ENCODE data around the gene LRRC26.
A peak's percentile ranks its signal among the peaks of the same experiment; 100 is the strongest.

The LRRC26 gene

DNA sequence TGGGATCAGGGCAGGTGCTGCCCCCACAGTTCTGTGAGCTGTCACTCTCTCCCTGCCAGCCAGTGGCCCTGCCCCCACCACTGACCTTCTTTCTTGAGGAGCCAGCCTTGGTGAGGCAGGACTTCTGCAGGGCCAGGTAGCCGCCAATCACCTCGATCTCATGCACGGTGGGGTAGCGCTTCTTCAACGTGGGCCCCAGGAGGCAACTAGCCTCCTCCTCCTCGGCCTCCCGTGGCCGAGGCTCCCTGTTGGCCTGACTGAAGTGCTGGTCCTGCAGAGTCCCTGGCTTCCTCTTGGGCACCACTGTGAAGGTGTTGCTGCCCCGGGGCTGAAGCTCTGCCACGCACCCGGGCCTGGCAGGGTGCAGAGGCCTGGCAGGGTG is 29.0 kb upstream of the LRRC26 start:
- DNase-seq, result no peak

DNA sequence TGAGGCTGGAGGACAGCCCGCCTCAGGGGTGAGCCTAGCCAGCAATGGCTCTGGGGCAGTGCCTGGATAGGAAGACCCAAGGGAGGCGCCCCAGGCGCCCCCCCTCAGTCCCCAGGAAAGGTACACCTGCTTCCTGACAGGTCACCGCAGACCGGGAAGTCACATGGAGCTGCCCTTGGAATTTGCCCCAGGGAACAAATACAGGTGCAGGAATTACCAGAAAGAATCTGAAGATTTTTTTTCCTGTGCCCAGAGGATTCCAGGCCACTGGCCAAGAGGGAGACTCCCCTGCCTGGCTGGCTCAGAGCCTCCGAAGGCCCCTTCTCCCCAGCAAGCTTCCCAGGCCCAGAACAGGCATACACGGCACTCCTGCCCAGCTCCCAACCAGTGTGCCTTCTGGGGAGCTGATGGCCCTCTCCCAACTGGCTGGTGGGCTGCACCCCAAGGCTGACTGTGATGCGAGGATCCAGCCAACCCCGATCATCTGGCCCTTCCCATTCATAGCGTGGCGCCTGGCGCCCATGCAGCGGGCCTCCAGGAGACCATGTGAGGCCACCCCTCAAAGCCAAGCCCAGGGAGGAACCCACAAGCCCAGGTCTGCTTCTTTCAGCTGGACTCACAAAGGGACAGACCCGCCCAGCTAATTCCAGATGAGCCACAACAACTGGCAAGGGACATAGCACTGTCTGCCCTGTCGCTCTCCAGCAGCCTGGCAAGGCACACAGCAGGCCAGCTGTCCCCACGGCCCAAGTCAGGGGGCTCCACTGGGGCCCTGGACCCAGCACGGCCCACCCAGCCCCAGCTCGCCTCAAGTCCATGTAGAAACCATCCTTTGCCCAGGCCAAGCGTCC is 28.4 kb upstream of the LRRC26 start:
- DNase-seq, result no peak

DNA sequence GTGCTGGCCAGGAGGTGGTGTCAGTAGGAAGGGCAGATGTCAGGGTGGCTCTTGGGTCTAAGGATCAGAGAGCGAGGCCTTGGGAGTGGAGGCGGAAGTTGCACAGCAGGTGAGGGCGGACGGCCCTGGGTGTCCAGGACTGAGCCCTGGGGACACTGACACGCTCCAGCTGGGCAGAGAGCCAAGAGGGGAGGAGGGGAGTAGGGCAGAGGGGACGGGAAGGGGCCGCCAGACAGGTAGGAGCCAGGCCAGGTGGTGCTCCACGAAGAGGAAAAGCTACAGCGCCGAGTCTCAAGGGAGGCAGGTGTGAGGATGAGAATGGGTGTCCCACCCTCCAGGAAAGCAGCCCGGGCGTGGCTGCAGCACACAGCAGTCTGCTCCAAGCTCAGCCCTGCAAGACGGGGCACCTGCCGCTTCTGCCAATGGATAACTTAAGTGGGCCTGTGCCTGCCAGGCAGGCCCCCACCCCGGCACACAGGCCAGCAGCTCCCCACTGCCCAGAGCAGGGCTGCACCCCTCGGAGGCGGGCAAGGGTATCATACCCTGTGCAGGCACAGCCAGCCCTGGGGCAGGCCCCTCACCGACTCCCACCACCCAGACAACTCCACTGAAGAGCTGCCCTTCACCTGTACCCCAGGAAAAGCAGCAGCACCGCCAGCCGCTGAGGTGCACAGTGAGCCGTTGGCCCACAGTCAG is 25.8 kb upstream of the LRRC26 start:
- no peak for DNase-seq

DNA sequence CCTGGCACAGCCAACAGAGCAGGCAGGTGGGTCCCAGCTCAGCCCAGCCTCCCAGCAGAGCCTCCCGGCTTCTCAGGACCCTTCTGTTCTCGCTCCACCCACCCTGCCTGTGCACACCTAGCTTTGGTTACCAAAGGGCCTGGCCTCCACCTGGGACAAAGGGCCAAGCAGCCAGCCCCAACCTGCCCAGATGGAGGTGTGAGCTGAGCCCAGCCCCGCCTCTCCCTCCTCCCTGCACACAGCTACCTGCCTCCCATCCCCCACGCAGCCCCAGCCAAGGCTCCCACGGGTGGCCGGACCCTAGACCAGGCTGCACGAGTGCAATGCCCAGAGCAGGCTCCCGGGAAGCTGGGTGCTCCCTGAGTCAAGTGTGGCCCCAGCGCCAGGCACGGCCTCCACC is 25.1 kb upstream of the LRRC26 start:
- DNase-seq, result no peak

DNA sequence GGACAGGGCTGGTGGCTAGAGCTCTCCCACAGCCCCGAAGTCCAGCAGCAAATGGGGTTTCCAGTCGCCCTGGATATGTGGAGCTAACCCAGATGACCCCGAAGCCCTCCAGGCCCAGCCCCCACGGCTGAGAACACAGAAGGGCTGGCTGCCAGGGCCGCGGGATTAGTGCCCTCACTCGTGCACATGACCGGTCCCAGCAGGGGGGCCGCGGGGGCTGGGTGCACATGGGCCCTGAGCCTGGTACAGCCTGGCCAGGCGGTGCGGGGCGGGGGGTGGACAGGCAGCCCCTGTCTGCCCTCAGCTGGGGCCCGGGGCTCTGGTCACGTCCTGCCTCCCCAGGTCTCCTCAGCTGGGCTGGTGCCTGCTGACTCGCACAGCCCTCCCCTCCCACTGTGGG is 24.5 kb upstream of the LRRC26 start:
- DNase-seq, result no peak

DNA sequence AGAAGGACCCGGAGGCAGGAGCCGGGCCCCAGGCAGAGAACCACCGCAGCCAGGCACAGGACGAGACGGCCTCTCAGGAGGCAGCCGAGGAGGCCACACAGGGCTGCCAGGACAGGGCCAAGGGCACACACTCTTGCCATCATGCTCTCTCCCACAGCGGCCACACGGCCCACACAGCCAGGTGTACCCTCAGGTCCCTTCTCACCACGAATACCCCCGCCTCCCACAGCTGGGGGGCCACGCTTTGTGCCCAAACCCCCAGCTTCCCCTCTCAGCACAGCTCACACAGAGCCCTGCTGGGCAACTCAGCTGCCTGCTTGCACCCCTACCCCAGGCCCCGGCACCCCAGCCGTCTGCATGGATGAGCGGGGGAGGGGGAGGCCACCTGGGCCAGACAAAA is 23.9 kb upstream of the LRRC26 start:
- DNase-seq, result no peak

DNA sequence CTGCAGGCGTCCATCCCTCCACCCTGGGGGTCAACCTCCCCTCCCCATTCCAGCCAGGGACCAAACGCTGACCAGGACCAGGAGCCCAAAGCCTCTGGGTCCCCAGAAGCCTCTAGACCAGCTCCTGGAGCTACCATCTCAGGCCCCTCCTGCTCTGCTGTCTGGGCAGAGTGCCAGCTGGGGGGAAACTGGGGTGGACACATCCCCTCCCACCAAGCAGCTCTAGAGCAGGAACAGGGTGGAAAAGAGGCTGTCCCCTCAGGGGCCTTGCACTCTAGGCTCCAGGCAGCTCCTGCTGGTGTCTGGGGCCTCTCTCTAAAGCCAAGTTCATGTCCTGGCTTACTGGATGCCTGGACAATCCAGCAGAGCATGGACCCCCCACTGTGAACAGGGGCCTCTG is 23.0 kb upstream of the LRRC26 start:
- DNase-seq, result no peak

DNA sequence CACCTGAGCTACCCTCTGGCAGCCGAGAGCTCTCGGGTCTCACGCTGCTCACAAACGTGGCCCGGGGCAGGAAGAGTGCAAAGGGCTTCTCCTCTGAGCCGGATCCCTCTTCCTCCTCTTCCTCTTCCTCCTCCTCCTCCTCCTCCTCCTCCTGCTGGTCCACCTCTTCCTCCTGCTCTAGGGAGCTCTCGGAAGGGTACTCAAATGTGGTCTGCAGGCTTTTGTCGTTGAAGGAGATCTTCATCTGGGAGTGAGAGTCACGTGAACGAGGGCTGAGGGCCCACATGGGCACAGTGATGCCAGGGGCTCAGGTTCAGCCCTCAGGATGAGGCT is 22.6 kb upstream of the LRRC26 start:
- no peak for DNase-seq

DNA sequence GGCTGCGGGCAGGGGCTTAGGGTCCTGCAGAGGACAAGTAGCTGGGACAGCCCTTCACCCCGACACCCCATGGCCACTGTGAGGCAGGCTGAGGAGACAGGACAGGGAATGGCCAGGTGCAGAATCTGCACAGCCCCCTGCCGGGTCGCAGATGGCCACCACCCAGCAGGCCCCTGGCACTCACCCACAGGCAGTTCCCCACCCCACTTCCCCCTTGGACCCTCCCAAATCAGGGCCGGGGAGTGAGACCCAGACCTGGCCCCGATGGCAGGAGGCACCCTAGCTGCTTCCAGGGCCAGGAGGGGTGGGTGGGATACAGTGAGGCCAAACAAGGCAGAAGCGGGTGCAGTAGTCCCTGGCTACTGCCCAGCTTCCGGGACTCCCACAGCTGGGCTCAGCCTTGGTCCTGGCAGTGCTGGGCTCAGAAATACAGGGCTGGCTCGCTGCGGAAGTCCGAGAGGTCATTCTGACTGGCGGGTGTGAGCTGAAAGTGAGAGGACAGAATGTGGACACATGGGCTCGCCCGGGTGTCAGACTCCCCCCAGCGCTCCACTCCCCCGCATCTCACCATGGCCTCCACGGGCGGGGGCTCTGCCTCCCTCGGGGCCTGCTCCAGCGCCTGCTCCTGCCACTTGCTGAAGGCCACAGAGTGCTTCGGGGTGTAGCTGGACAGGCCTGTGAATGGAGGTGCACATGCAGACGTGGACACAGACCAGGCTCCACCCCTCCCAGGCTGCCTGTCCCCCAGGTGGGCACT is 22.0 kb upstream of the LRRC26 start:
- no peak for DNase-seq

DNA sequence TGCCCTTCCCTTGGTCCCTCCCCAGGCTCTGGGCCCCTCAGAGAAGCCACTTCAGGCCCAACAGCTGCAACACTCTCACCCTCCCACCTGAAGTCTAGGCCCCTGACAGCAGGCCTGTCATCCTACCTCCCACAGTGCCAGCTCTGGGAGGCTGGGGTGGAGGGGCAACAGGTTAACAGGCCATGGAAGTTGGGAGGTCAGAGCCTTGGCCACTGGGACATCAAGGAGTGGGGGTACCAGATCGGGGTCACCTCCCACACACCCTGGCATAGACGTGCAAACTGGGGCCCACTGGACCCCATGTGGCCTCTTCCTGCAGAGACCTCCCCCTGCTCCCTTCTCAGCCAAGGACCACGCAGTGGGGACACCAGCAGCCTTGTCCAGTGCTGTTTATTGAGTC is 21.4 kb upstream of the LRRC26 start:
- no peak for DNase-seq

DNA sequence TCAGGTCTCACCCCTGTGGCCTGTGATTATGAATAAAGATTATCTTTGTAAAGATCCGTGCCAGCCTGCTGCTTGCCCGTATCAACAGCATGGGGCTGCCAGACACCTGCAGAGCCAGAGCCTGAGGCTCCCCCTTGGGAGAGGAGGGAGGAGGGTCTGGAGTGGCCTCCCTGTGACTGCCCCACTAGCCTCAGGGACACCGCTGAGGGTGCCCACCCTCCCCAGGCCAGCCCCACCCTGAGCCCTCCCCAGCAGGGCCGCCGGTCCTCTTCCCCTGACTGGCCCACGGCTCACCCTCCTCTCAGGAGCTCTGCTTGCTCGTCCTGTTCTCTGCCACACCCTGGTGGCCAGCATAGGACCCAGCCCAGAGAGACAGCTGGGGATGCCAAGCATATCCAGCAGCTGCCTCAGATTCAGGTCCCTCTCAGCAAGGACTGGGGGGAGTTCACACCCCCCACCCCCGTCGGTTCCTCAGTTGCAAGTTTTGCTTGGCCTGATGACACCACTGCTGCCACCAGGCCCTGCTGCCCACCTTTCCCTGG is 20.5 kb upstream of the LRRC26 start:
- no peak for DNase-seq

DNA sequence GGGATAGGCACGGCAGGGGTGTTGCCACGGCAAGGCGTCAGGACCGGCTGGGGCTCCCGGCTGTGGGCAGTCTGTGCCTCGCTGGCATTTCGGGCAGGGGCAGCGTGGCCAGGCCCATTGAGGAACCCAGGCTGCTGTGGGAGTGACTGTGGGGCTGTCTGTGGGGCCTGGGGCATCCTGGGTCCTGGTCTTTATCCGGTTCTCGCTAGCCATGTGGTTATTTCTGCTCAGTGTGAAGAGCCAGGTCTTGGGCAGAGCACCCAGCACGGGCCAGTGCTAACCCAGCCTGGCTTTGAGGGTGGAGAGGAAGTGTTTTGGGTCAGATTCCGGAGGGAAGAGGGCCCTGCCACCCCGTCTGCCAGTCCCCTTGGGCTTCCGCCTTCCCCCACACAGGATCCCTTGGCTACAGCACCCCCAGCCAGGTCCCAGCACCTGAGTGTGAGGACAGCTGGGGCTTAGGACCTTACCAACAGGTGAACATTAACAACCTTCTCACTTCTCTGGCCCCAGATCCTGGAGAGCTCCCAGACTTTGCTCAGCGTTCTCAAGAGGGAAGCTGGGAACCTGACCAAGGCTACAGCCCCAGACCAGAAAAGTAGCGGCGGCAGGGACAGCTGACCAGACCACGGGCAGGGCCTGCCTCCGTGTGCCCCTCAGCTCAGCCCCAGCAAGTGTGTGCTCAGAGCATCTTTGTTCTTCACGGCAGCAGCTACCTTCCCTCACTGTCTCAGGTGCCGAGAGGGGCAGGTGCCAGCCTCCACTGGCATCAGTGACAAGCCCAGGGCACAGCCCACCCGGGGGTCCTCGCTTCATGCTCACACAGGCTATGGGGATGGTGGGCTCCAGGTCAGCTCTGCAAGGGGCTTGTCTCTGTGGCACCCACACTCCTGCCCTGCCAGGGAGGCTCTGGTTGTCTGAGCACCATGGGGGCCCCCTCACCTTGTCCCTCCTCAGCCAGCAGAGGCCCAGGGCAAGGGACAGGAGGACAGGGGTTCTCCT is 19.7 kb upstream of the LRRC26 start:
- DNase-seq, result no peak

DNA sequence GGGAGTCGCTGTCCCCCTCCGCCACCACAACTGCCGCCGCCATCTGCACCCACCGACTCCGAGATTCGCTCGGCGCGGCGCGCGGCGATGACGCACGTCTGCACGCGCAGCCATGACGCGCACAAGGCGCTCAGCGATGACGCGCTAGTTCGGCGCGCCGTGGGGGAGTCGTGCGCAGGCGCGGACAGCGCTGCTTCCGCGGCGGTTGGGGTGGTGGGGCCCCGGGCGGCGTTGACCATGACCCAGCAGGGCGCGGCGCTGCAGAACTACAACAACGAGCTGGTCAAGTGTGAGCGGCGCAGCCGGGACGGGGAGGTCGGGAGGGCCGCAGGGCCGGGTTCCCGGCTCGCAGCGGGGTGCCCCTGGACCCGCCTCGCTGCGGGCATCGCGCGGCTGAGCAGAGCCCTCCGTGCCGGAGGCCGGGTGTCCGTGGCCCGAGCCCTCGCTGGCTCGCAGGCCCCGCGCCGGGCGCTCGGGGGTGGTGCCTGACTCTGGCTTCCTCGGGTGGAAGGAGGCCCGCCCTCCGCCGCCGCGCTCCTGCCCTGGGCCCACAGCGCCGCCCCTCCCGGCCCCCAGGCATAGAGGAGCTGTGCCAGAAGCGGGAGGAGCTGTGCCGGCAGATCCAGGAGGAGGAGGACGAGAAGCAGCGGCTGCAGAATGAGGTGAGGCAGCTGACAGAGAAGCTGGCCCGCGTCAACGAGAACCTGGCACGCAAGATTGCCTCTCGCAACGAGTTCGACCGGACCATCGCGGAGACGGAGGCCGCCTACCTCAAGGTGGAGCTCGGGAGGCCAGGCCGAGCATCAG is 18.8 kb upstream of the LRRC26 start, which contains the start of the genes ANAPC2 and SSNA1:
ANAPC2 (minus strand) TSS at position 71 of the 807 bp plus-strand sequence; CDS start at position 43, 28 bp downstream.
SSNA1 (plus strand) TSS at position 187 of the 807 bp plus-strand sequence; CDS start at position 238, 51 bp downstream.
- peak; percentile 92 for DNase-seq

DNA sequence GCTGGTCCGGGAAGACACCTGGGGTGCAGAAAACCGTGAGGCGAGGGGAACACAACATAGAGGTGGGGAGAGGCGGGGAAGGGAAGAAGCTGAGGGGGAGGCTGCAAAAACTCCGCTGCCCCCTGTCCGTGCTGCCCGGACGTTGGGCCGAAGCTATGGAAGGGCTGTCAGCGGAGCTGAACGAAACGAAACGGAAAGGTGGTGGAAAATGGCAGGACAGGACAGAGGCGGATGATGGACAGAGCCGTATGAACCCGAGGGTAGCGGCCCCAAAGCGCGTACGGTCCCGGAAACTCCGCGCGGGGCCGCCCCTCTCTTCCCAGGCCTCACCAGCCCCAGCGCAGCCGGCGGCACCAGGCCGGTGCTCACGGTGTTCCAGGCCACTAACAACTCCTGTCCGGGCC is 18.2 kb upstream of the LRRC26 start:
- no peak for DNase-seq

DNA sequence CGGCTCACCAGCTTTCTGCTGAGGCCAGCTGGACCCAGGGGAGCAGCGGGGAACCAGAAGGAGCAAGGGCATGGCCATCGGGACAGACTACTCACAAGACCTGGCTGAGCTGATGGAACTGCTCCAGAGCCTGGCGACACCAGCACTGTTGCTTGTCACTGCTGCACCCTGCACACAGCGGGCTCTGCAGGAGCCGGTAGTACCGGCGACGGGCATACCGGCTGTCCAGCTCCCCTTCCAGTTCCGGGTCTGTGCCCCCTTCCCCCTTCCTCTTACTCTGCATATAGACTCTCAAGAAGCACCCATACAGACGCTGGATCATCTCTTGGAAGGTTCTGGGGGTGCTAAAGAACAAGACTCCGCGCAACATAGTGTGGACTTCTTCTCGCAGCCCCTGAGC is 17.5 kb upstream of the LRRC26 start:
- no peak for DNase-seq

DNA sequence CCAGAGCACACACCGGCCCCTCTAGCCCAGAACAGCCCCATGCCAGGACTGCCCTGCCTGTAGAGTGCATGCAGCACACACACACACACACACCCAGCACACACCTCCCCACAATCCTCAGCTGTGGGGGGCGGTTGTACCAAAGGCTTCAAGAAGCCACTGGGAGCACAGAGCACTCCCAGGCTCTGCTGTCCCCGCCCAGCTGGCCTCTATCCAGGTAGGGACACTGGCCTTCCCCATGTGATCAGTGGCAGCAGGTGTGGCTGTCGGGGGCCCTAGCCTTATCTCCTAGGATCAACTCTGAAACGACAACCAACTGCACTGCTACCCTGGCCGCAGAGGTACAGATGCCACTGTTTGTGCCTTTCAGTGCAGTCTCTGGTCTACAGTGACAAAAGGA is 16.5 kb upstream of the LRRC26 start:
- no peak for DNase-seq

DNA sequence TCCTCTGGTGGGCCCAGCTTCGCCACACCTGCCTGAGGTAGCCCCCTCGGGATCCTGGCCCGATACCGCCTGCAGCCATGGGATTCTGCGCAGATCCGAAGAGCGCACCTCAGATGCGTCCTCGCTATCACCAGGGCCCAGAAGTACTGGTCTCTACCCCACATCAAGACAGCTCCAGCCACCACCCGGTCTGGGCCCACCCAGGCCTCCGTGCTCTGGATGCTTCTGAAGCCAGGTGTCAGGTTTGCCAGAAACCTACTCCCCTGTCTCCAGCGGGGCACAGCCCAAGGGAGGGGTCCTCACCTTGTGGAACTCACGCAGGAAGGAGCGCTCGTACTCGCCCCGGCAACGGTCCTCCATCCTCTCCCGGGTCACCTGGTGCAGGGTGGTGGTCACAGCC is 16.1 kb upstream of the LRRC26 start:
- no peak for DNase-seq

DNA sequence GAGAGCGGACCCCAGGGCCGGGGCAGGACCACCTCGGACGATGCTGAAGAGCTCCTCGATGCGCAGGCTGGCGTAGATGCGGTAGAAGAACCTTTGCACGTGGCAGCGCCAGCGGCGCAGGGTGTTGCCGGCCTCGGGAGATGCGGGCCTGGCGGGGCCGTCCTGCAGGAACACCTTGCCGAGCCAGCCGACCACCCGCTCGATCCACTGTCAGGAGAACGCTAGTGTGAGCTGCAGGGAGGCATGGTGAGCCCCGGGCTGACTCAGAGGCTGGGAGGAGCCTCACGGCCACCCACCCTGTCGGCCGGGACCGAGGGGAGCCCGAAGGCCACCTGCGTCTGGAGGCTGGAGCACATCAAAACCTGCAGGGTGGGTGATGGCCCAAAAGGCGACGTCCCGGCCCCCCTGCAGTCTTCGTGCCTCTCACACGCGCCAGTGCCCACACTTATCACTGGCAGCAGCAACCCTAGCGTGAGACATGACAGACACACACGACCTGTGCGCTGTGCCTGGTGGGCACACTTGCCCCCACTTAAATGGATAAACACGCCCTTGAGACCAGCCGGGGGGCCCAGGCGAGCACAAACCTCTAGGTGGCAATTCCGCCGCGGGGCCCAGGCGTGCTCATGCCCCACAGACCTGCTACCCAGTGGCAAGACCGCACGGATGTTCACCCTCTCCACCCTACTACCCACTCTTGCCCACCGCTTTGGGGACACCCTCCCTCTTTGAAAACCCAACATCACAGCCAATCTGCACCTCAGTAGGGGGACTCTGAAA is 15.2 kb upstream of the LRRC26 start:
- no peak for DNase-seq

DNA sequence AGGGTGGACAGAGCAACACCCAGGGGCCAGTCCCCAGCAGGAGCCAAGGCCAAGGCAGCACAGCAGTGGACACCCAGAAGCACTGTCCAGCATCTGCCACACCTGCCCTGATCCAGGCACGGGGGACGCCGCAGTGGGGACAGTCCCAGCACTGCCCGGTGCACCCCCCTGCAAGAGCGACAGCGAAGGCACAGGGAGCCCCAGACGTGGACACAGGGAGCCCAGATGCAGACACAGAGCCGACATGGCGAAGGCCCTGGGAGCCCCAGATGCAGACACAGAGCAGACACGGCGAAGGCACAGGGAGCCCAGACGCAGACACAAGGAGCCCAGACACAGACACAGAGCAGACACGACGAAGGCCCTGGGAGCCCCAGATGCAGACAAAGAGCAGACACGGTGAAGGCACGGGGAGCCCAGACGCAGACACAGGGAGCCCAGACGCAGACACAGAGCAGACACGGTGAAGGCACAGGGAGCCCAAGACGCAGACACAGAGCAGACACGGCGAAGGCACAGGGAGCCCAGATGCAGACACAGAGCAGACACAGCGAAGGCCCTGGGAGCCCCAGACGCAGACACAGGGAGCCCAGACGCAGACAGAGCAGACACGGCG is 14.2 kb upstream of the LRRC26 start:
- no peak for DNase-seq

DNA sequence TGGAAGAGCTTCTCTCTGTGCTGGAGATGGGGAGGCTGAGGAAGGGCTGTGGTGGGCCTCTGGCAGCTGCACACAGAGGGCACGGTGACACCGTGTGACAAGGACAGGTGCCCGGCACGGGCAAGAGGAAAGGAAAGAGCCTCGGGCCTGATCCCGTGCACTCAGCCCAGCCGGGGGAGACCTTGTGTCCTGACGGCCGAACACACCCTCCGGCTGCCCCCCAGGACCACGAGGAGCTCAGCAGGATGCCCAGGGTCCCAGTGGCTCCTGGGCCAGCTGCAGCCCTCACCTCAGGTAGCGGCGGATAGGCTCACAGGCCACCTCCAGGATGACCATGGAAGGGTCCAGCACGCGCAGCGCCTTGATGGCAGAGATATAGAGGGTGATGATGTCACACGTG is 13.0 kb upstream of the LRRC26 start:
- no peak for DNase-seq

Data from stimulated activated CD4-positive, alpha-beta T cell treated with anti-CD3 and anti-CD28 coated beads, Interleukin-4, amount 100 ng/mL, for 24 hours (primary cell).